ENCODE measurements around the gene ARPP19. TPM values are rescaled to one million over a fixed set of nuclear protein-coding genes. Genes with fewer than 3 reads are reported as not detected.

Gene ARPP19, protein sequence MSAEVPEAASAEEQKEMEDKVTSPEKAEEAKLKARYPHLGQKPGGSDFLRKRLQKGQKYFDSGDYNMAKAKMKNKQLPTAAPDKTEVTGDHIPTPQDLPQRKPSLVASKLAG
- total RNA-seq: 154 and 161 TPM in 2 replicates

DNA sequence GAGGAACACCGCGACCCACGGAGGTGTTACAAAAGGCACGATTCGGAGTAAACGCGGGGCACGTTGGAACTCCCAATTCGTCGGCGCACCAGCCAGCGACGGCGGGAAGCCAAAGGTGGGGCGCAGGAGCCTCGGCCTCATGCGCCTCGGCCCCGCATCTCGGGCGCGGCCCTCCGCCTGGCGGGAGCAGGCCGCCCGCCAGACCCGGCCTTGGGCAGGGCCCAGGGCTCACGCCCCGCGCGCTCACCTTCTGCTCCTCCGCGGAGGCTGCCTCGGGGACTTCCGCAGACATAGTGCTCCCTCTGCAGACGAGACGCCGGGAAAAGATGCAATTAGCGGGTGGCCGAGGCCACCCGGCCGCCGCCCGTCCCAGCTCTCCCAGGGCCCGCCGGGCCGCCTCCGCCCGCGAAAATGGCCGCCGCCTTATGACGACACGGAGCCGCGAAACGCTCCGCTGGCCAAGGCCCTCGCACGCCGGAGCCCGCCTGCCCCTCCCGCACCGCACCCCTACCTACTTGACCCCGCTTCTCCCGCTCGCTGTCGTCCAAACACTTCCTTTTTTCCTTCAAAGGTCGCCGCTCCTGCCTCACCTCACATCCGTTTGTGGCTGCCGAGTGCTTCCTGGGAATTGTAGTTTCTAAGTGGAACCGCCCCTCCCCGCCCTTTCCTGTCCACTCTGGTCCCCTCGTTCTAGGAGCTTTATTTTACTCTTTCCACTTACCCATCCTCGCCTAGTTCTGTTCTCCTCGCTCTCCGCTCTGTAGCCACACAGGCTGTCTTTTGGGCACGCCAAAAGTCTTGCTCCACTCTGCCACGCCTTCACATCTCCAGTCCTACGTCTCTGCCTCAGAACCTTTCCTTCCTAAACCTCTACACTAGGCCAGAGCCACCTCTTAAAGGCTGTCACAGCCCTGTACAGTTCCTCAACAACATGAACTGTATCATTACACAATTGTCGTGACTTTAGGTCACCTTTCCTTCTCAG lies at the start of gene ARPP19:
TSS of gene ARPP19 (minus strand) at position 430 of the 985 bp plus-strand sequence. CDS start at position 292, 138 bp downstream.

DNA sequence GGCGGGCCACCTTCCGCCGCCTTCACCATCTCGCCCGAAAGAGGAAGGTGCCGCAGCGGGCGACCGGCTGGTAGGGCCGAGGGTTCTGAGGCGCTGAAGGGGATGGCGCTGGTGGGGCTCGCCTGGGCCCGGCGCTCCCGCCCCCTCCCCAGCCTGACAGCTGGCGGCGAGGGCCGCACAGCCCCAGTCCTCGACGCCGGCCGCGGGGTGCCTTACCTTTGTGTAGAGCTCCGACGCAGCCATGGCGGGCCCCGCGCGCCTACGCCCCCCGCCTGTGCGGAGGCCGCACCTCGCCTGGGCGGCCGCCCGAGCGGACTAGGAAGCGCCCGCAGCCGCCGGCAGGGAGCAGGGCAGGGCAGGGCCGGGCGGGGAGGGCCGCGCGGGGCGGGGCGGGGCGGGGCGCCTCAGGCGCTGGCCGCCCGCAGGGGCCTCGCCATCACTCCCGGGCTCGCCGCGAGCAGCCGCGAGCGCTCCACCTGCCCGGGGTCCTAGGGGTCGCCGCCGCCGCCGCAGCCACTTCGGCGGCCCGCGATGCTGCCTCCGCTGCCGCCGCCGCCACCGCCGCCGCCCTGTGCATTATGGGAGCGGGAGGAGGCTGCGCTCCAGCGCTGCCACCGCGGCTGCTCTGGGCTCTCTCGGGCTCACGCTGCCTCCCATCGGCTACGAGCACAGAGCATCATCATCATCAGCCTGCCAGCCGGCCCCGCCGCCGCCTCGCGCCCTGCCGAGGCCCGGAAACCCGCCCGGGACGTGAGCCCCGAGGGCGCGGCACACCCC lies 40.1 kb downstream of the ARPP19 start, which contains the start of gene MYO5A:
TSS of gene MYO5A (minus strand) at position 317 of the 777 bp plus-strand sequence. CDS start at position 243, 74 bp downstream.

Other genes starting within 250 kb of the ARPP19 start
- 56.9 and 60.5 TPM in 2 replicates for gene MYO5A, start 40.1 kb downstream of the ARPP19 start, total RNA-seq
- 16.7 and 38.7 TPM in 2 replicates for gene ATOSA, start 110.4 kb upstream of the ARPP19 start, total RNA-seq
- not detected in 2 replicates for gene ONECUT1, start 221.3 kb upstream of the ARPP19 start, total RNA-seq

All from nasal cavity respiratory epithelium epithelial cell of viscerocranial mucosa (primary cell).